Natural killer cell (primary cell): ENCODE data around the gene ITGA1. TPM values are rescaled to one million over a fixed set of nuclear protein-coding genes. Genes with fewer than 3 reads are reported as not detected.

Experiments used
- ATAC-seq, 3 donors: fragments of 150-1000 bp in 2 of 3; fragments of 200-7000 bp in 1 of 3; cut with Tn5 transposase; 1 replicate in 1 of 3; 2 replicates in 2 of 3; pipeline ENCODE4 v1.10.0; 2021; ENCODE audit warnings: mild to moderate bottlenecking in 2 of 3, moderate library complexity in 2 of 3
- DNase-seq, 2 donors: peaks; one replicate each; pipeline versions ENCODE4 v3.0.0 to v3.0.0-alpha.2; 2013 to 2021; ENCODE audit warnings: mixed read lengths in 1 of 2
- H3K27ac ChIP-seq: one replicate; pipeline ENCODE4 v1.5.1; 2013; ENCODE audit warnings: mild to moderate bottlenecking, low read length
- H3K27me3 ChIP-seq: one replicate; pipeline ENCODE4 v1.6.1; 2013; ENCODE audit warnings: low read length; ENCODE audit not compliant: control insufficient read depth, insufficient read depth
- H3K36me3 ChIP-seq: one replicate; pipeline ENCODE4 v1.6.1; 2013; ENCODE audit warnings: low read length; ENCODE audit not compliant: control insufficient read depth, insufficient read depth
- H3K4me1 ChIP-seq: one replicate; pipeline ENCODE4 v1.6.1; 2013; ENCODE audit warnings: low read length; ENCODE audit not compliant: control insufficient read depth, insufficient read depth
- H3K4me3 ChIP-seq: one replicate; pipeline ENCODE4 v1.5.1; 2013; ENCODE audit warnings: low read length
- H3K9me3 ChIP-seq: one replicate; pipeline ENCODE4 v1.6.1; 2013; ENCODE audit warnings: low read length; ENCODE audit not compliant: control insufficient read depth, insufficient read depth
- H3K27ac Mint-ChIP-seq, 2 donors: one replicate each; pipeline ENCODE4 v1.8.0; 2022; ENCODE audit warnings: mild to moderate bottlenecking in 2 of 2, mixed read lengths in 2 of 2, moderate library complexity in 1 of 2
- H3K27me3 Mint-ChIP-seq, 2 donors: one replicate each; pipeline ENCODE4 v1.8.0; 2022; ENCODE audit warnings: low read depth in 2 of 2, mixed read lengths in 2 of 2
- H3K36me3 Mint-ChIP-seq: one replicate; pipeline ENCODE4 v1.8.0; 2022; ENCODE audit warnings: mixed read lengths
- H3K4me1 Mint-ChIP-seq, 2 donors: one replicate each; pipeline ENCODE4 v1.8.0; 2022; ENCODE audit warnings: mixed read lengths in 2 of 2
- H3K4me3 Mint-ChIP-seq: one replicate; pipeline ENCODE4 v1.8.0; 2022; ENCODE audit warnings: mild to moderate bottlenecking, moderate library complexity, mixed read lengths
- H3K9me3 Mint-ChIP-seq, 2 donors: one replicate each; pipeline ENCODE4 v1.8.0; 2022; ENCODE audit warnings: mixed read lengths in 2 of 2
- WGBS: methylation state at CpG from one replicate; pipeline ENCODE4 v1.1.7; 2013; ENCODE audit warnings: missing lambda C conversion rate; ENCODE audit not compliant: insufficient coverage; 5-methylcytosine and 5-hydroxymethylcytosine counted together
- intact Hi-C: fragments of 100-400 bp; cut with micrococcal nuclease; formaldehyde crosslinking; loops from one replicate; pipeline ENCODE4 v1.14.2; 2022
- total RNA-seq, 4 donors: library from RNA; stranded (reverse); fragments of 120-200 nt in 1 of 4; gene quantifications; one replicate each; pipeline versions ENCODE4 v1.2.3 to v1.2.4, GENCODE V29; 2013 to 2022
- TF ChIP-seq, protein P1 (sequence below): fragments of 200-600 bp; IDR thresholded peaks from one replicate; pipeline ENCODE4 v1.8.0; 2022; ENCODE audit warnings: antibody characterized with exemption

Gene ITGA1
- total RNA-seq, 3 donors from 2014 or later (not counting 1 experiment from before 2014, with no cell fraction given): 0.45 to 0.82 (median 0.47) TPM

GRCh38 chr5:52999344-52999949 lies 211.7 kb downstream of the ITGA1 start:
- Histone ChIP-seq H3K4me3 (no peak overlapping the region), H3K27me3 (no peaks in the 10 kb centered on the region), H3K4me1 (no peaks in the 10 kb centered on the region), H3K36me3 (no peaks in the 10 kb centered on the region), H3K27ac (no peak overlapping the region), H3K9me3 (no peaks in the 10 kb centered on the region)
- WGBS: 80% methylated on average over 1 of the region's 1 CpG
- no peak for DNase-seq
- H3K4me3 Mint-ChIP-seq: no peak overlapping the region
- TF ChIP-seq, protein P1, sequence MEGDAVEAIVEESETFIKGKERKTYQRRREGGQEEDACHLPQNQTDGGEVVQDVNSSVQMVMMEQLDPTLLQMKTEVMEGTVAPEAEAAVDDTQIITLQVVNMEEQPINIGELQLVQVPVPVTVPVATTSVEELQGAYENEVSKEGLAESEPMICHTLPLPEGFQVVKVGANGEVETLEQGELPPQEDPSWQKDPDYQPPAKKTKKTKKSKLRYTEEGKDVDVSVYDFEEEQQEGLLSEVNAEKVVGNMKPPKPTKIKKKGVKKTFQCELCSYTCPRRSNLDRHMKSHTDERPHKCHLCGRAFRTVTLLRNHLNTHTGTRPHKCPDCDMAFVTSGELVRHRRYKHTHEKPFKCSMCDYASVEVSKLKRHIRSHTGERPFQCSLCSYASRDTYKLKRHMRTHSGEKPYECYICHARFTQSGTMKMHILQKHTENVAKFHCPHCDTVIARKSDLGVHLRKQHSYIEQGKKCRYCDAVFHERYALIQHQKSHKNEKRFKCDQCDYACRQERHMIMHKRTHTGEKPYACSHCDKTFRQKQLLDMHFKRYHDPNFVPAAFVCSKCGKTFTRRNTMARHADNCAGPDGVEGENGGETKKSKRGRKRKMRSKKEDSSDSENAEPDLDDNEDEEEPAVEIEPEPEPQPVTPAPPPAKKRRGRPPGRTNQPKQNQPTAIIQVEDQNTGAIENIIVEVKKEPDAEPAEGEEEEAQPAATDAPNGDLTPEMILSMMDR: no peak
- no peak for ATAC-seq
- no peaks in the 10 kb centered on the region for H3K9me3 Mint-ChIP-seq
- peaks cover 0 to 8% of the 10 kb centered on the region in 2 donors for H3K27me3 Mint-ChIP-seq
- intact Hi-C loops: no loop called here
- no peak overlapping the region for H3K27ac Mint-ChIP-seq
- H3K4me1 Mint-ChIP-seq: no peaks in the 10 kb centered on the region
- H3K36me3 Mint-ChIP-seq: no peaks in the 10 kb centered on the region

DNA sequence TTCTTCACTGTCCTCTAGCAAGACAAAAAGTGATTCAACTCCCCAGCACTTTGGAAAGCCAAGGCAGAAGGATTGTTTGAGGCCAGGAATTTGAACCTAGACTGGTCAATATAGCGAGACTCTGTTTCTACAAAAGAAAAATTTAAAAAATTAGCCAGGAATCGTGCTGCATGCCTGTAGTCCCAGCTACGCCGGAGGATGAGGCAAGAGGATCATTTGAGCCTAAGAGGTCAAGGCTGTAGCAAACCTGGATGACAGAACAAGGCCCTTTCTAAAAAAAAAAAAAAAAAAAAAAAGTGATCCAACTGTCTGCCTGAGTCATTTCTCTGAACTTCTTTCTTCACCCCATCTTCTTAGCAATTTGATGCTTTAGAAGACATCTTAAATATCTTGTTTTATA lies 213.8 kb downstream of the ITGA1 start:
- H3K27me3 Mint-ChIP-seq: peaks cover 0 to 8% of the 10 kb centered on the region in 2 donors
- no peak overlapping the region for H3K4me3 Mint-ChIP-seq
- DNase-seq (no peak), ATAC-seq (no peak)
- Histone ChIP-seq H3K36me3 (no peaks in the 10 kb centered on the region), H3K27me3 (no peaks in the 10 kb centered on the region), H3K4me1 (no peaks in the 10 kb centered on the region), H3K27ac (no peak overlapping the region), H3K9me3 (no peaks in the 10 kb centered on the region), H3K4me3 (no peak overlapping the region)
- WGBS: 97% methylated on average over 4 of the region's 4 CpGs
- no peaks in the 10 kb centered on the region for H3K4me1 Mint-ChIP-seq
- no peak overlapping the region for H3K27ac Mint-ChIP-seq
- intact Hi-C loops: no loop called here
- H3K36me3 Mint-ChIP-seq: no peaks in the 10 kb centered on the region
- no peaks in the 10 kb centered on the region for H3K9me3 Mint-ChIP-seq
- TF ChIP-seq, protein P1: no peak

DNA sequence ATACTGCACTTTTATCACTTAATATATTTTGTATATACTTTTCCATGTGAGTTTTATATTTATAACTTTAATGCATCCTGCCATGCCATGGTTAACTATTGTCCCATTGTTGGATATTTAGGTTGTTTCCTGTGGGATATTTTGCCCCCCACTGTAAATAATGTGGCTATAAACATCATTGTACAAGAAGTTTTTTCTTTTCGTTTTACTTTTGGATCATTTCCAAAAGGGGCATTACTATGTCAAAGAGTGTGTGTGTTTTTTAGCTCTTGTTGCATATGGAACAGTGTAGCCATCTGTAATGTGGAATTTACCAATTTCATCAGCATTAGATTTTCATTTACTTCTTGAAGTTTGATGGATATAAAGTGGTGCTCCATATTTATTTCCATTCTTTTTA lies 214.8 kb downstream of the ITGA1 start:
- intact Hi-C loops: no loop called here
- no peaks in the 10 kb centered on the region for H3K36me3 ChIP-seq
- DNase-seq: no peak
- Mint-ChIP-seq H3K27ac (no peak overlapping the region), H3K9me3 (no peaks in the 10 kb centered on the region), H3K4me3 (no peak overlapping the region), H3K36me3 (no peaks in the 10 kb centered on the region), H3K27me3 (peaks cover 0 to 8% of the 10 kb centered on the region in 2 donors), H3K4me1 (no peaks in the 10 kb centered on the region)
- H3K27me3 ChIP-seq: no peaks in the 10 kb centered on the region
- 100% methylated on average over 1 of the region's 1 CpG for WGBS
- TF ChIP-seq, protein P1: no peak
- no peaks in the 10 kb centered on the region for H3K4me1 ChIP-seq
- ATAC-seq: no peak
- H3K27ac ChIP-seq: no peak overlapping the region
- no peaks in the 10 kb centered on the region for H3K9me3 ChIP-seq
- H3K4me3 ChIP-seq: no peak overlapping the region

DNA sequence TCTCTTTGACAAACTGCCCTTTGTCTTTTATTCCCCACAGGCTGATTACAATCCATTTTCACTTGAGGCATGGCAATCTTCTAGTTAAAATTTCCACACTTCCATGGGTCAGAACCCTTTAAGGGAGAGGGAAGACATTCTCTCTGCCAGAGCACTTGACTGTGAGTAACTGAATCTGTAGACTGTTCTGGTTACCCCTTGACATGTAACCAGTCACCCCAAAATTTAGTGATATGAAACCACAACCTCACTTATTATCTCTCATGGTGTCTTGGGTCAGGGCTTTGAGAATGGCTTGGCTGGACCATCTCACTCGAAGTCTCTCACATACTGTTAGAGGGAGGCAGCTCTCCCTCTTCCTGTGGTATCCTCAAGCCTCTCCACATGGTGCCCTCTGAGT lies 215.4 kb downstream of the ITGA1 start:
- WGBS: 88% methylated on average over 1 of the region's 1 CpG
- Mint-ChIP-seq H3K27ac (no peak overlapping the region), H3K4me1 (no peaks in the 10 kb centered on the region), H3K36me3 (no peaks in the 10 kb centered on the region), H3K27me3 (peaks cover 0 to 8% of the 10 kb centered on the region in 2 donors), H3K4me3 (no peak overlapping the region), H3K9me3 (no peaks in the 10 kb centered on the region)
- H3K27me3 ChIP-seq: no peaks in the 10 kb centered on the region
- no peaks in the 10 kb centered on the region for H3K36me3 ChIP-seq
- H3K4me3 ChIP-seq: no peak overlapping the region
- H3K27ac ChIP-seq: no peak overlapping the region
- ATAC-seq (no peak), DNase-seq (no peak)
- no peaks in the 10 kb centered on the region for H3K9me3 ChIP-seq
- no peaks in the 10 kb centered on the region for H3K4me1 ChIP-seq
- TF ChIP-seq, protein P1: no peak
- intact Hi-C loops: no loop called here
